Measurements from ENCODE around the gene CASP7.

DNA sequence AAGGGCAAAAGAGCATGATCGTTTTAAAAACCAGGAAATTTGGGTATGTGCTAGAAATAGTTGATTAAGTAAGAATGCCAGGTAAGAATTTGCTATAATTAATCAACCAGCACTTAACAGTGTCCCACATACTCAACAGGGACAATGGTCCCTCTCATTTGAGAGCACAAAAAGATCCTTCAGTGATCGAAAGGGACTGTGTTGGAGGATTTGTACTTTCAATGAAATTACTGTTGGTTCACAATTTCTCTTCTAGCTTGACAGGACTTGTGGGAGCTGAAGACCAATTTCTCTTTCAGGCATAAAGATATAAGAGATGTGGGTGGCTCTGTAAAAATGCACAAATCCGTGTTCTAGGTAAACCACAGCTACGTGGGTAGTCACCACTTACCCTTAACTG lies 59.3 kb downstream of the CASP7 start:
- TF ChIP-seq SMAD4 (CRISPR knock-in tag; IDR thresholded peaks at IDR 0.05) (no peak), IRF2 (CRISPR knock-in tag; IDR thresholded peaks at IDR 0.05; ENCODE audit: borderline replicate concordance, low read depth) (no peak), FOXJ3 (CRISPR knock-in tag; IDR thresholded peaks at IDR 0.05; ENCODE audit: borderline replicate concordance) (no peak), NFE2L1 (CRISPR knock-in tag; IDR thresholded peaks at IDR 0.05) (no peak), ELF4 (CRISPR knock-in tag; IDR thresholded peaks at IDR 0.05; ENCODE audit: low read depth) (no peak), JUN (CRISPR knock-in tag; IDR thresholded peaks at IDR 0.05) (no peak), NR3C1 (CRISPR knock-in tag; conservative IDR thresholded peaks at IDR 0.05; ENCODE audit: low read depth) (no peak), SMAD3 (CRISPR knock-in tag; IDR thresholded peaks at IDR 0.05; ENCODE audit: borderline replicate concordance) (no peak), ZNF138 (CRISPR knock-in tag; conservative IDR thresholded peaks at IDR 0.05) (no peak), RELA (CRISPR knock-in tag; IDR thresholded peaks at IDR 0.05; ENCODE audit: borderline replicate concordance) (no peak)
- TF ChIP-seq, protein P1, sequence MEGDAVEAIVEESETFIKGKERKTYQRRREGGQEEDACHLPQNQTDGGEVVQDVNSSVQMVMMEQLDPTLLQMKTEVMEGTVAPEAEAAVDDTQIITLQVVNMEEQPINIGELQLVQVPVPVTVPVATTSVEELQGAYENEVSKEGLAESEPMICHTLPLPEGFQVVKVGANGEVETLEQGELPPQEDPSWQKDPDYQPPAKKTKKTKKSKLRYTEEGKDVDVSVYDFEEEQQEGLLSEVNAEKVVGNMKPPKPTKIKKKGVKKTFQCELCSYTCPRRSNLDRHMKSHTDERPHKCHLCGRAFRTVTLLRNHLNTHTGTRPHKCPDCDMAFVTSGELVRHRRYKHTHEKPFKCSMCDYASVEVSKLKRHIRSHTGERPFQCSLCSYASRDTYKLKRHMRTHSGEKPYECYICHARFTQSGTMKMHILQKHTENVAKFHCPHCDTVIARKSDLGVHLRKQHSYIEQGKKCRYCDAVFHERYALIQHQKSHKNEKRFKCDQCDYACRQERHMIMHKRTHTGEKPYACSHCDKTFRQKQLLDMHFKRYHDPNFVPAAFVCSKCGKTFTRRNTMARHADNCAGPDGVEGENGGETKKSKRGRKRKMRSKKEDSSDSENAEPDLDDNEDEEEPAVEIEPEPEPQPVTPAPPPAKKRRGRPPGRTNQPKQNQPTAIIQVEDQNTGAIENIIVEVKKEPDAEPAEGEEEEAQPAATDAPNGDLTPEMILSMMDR (IDR thresholded peaks at IDR 0.05) = no peak
- TF ChIP-seq, protein P2, sequence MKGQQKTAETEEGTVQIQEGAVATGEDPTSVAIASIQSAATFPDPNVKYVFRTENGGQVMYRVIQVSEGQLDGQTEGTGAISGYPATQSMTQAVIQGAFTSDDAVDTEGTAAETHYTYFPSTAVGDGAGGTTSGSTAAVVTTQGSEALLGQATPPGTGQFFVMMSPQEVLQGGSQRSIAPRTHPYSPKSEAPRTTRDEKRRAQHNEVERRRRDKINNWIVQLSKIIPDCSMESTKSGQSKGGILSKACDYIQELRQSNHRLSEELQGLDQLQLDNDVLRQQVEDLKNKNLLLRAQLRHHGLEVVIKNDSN (CRISPR knock-in tag; IDR thresholded peaks at IDR 0.05) = no peak
- TF ChIP-seq, protein P3, sequence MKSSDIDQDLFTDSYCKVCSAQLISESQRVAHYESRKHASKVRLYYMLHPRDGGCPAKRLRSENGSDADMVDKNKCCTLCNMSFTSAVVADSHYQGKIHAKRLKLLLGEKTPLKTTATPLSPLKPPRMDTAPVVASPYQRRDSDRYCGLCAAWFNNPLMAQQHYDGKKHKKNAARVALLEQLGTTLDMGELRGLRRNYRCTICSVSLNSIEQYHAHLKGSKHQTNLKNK (CRISPR knock-in tag; IDR thresholded peaks at IDR 0.05) = no peak
- TF ChIP-seq, protein P4, sequence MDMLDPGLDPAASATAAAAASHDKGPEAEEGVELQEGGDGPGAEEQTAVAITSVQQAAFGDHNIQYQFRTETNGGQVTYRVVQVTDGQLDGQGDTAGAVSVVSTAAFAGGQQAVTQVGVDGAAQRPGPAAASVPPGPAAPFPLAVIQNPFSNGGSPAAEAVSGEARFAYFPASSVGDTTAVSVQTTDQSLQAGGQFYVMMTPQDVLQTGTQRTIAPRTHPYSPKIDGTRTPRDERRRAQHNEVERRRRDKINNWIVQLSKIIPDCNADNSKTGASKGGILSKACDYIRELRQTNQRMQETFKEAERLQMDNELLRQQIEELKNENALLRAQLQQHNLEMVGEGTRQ (CRISPR knock-in tag; IDR thresholded peaks at IDR 0.05) = no peak
